Measurements from ENCODE around the gene MAP2K5. TPM values are rescaled to one million over a fixed set of nuclear protein-coding genes. Genes with fewer than 3 reads are reported as not detected.
A peak's percentile ranks its signal among the peaks of the same experiment; 100 is the strongest.

The MAP2K5 gene
- total and polyA plus RNA-seq, 10 of the 15 experiments (the other 5 are each of a cell fraction or from before 2014, with no cell fraction given): 1.3 to 19.4 (median 9.6) TPM

- ChIA-PET POLR2A (interaction anchor here (1.1 kb wide), 1 partner anchor 39 kb away, joined by 4 read pairs; no protein-coding TSS in a partner anchor), CTCF (interaction anchor here (0.7 to 5.6 kb wide), 21 partner anchors 10 to 837 kb away, joined by 3 to 52 read pairs (median 4); partner anchors contain the start of gene C15orf61), SMC1A (ENCODE audit: uncharacterized antibody, unreplicated experiment) (interaction anchor here (0.8 to 8.3 kb wide), 14 partner anchors 10 to 282 kb away, joined by 3 to 50 read pairs (median 6); no protein-coding TSS in a partner anchor), RAD21 (ENCODE audit: unreplicated experiment) (interaction anchor here (0.6 to 3.3 kb wide), 11 partner anchors 10 to 326 kb away, joined by 3 to 22 read pairs (median 5); no protein-coding TSS in a partner anchor)
- H3K27me3 ChIP-seq (replicated peaks in 1 of 2; ENCODE audit: control insufficient read depth in 2 of 2, insufficient read depth in 2 of 2, low read length in 1 of 2): no peaks in the 10 kb centered on the region
- no peak overlapping the region for H3K4me2 ChIP-seq (ENCODE audit: control insufficient read depth, insufficient read depth)
- H3K79me2 ChIP-seq (ENCODE audit: control insufficient read depth, insufficient read depth, low read length): no peaks in the 10 kb centered on the region
- no peaks in the 10 kb centered on the region for H3K36me3 ChIP-seq (ENCODE audit: control insufficient read depth in 2 of 2, insufficient read depth in 2 of 2, low read length in 1 of 2)
- in situ Hi-C loops (cut with MboI) (no loop called here), intact Hi-C loops (cut with micrococcal nuclease; ENCODE audit: unreplicated experiment) (loop anchor here (1.0 kb wide), 1 partner anchor 51 kb away; no protein-coding TSS in a partner anchor)
- WGBS (ENCODE audit: insufficient coverage, insufficient replicate concordance, low lambda C conversion rate, missing lambda C conversion rate): under 1% methylated on average over 7 of the region's 7 CpGs
- H3K4me1 ChIP-seq (ENCODE audit: control insufficient read depth, insufficient read depth, low read length): peaks cover 33% of the 10 kb centered on the region
- H3K4me3 ChIP-seq: no peak overlapping the region
- peak; percentile 97 for FAIRE-seq
- no TSS peak for BruUV-seq (replicated peaks)
- no peak overlapping the region for H3K27ac ChIP-seq (ENCODE audit: control insufficient read depth, insufficient read depth)
- H2AFZ ChIP-seq (ENCODE audit: control insufficient read depth, low read depth, low read length): no peak overlapping the region
- peak; percentile 87 for DNase-seq (ENCODE audit: low read depth, low spot score)
- ATAC-seq: peak; percentile 84
- H4K20me1 ChIP-seq (ENCODE audit: control insufficient read depth, insufficient read depth): no peaks in the 10 kb centered on the region
- no peak overlapping the region for H3K9ac ChIP-seq (ENCODE audit: control insufficient read depth, insufficient read depth, low read length)
- no peaks in the 10 kb centered on the region for H3K9me3 ChIP-seq (replicated peaks; ENCODE audit: control insufficient read depth, insufficient read depth, low read length)
- TF ChIP-seq RAD51 (IDR thresholded peaks at IDR 0.05): no peak
- no peak for TF ChIP-seq E2F4 (IDR thresholded peaks at IDR 0.05; ENCODE audit: low read depth, low read length)
- no peak for TF ChIP-seq FOXM1 (IDR thresholded peaks at IDR 0.05; ENCODE audit: low read depth, low read length)
- no peak for TF ChIP-seq BCLAF1 (IDR thresholded peaks at IDR 0.05)
- peak; percentile 56 to 61 (median 59) for TF ChIP-seq CTCF (IDR thresholded peaks at IDR 0.05 in 2 of 3, conservative IDR thresholded peaks at IDR 0.05 in 1 of 3; ENCODE audit: control insufficient read depth in 2 of 3, extremely low read depth in 1 of 3, insufficient read depth in 1 of 3, low read depth in 3 of 3, low read length in 3 of 3)
- TF ChIP-seq STAT1 (conservative IDR thresholded peaks at IDR 0.05): no peak
- TF ChIP-seq IKZF2 (IDR thresholded peaks at IDR 0.05): peak; percentile 41 to 48; a peak in 3 of 4 replicates
- TF ChIP-seq BCL11A (IDR thresholded peaks at IDR 0.05; ENCODE audit: low read depth, low read length): 0 out of 2 replicates have a peak, but pooled peaks have one; percentile 58
- TF ChIP-seq RELB (IDR thresholded peaks at IDR 0.05; ENCODE audit: low read depth): no peak
- TF ChIP-seq PAX5 (IDR thresholded peaks at IDR 0.05; ENCODE audit: borderline replicate concordance, low read depth, low read length): peak; percentile 81; the same call in 1 of the 2 replicates
- no peak for TF ChIP-seq SUZ12 (IDR thresholded peaks at IDR 0.05; ENCODE audit: unreplicated experiment)
- no peak for TF ChIP-seq CREM (IDR thresholded peaks at IDR 0.05; ENCODE audit: low read depth)
- TF ChIP-seq TCF7 (IDR thresholded peaks at IDR 0.05; ENCODE audit: borderline replicate concordance): no peak
- no peak for TF ChIP-seq SUPT20H (IDR thresholded peaks at IDR 0.05; ENCODE audit: borderline replicate concordance, control insufficient read depth, low read depth, low read length)
- no peak for TF ChIP-seq POLR2AphosphoS2 (IDR thresholded peaks at IDR 0.05; ENCODE audit: low read depth, low read length)
- no peak for TF ChIP-seq BMI1 (IDR thresholded peaks at IDR 0.05; ENCODE audit: borderline replicate concordance)
- no peak for TF ChIP-seq BACH1 (IDR thresholded peaks at IDR 0.05; ENCODE audit: borderline replicate concordance)
These were observed 240.8 kb downstream of the MAP2K5 start for GRCh38 chr15:67783303-67783702.

Data from GM12878 (cell line).